A673 (cell line): ENCODE data around the gene HACE1. TPM values are rescaled to one million over a fixed set of nuclear protein-coding genes. Genes with fewer than 3 reads are reported as not detected.

Experiments used
- BruUV-seq: library from RNA; stranded (reverse); fragments of 400-500 nt; replicated peaks from 2 replicates; lab custom pipeline; 2021; lab: Mats Ljungman, UMichigan
- CTCF ChIA-PET: fragments of 300-600 bp; sonication (Branson Sonifier 250); formaldehyde crosslinking; loops from one replicate; lab custom pipeline; 2022; ENCODE audit warnings: antibody characterized with exemption; lab: Charles Lee
- POLR2A ChIA-PET: fragments of 300-600 bp; sonication (Branson Sonifier 250); formaldehyde crosslinking; loops from one replicate; lab custom pipeline; 2022; ENCODE audit warnings: antibody characterized with exemption; ENCODE audit not compliant: low non-redundant PET; lab: Charles Lee
- DNase-seq: peaks from one replicate; pipeline ENCODE4 v3.0.0-alpha.2; 2015; ENCODE audit warnings: low spot score
- H3K27ac ChIP-seq: fragments of 200-600 bp; sonication (generic); 2 replicates; pipeline ENCODE4 v1.5.1; 2016; ENCODE audit warnings: mixed run types, low read depth, mild to moderate bottlenecking, mixed read lengths, antibody characterized with exemption, low read length; ENCODE audit not compliant: poor library complexity, severe bottlenecking
- H3K27me3 ChIP-seq: fragments of 200-600 bp; sonication (generic); replicated peaks from 2 replicates; pipeline ENCODE4 v1.6.1; 2017; ENCODE audit warnings: mixed run types, low read depth, mild to moderate bottlenecking, mixed read lengths, antibody characterized with exemption, low read length; ENCODE audit not compliant: insufficient read depth, poor library complexity
- H3K36me3 ChIP-seq: fragments of 200-600 bp; sonication (generic); 2 replicates; pipeline ENCODE4 v1.6.1; 2016; ENCODE audit warnings: mixed run types, mild to moderate bottlenecking, mixed read lengths, antibody characterized with exemption, low read length; ENCODE audit not compliant: insufficient read depth, poor library complexity, severe bottlenecking
- H3K4me1 ChIP-seq: fragments of 200-600 bp; sonication (generic); 2 replicates; pipeline ENCODE4 v1.6.1; 2017; ENCODE audit warnings: mixed run types, mild to moderate bottlenecking, mixed read lengths, antibody characterized with exemption, low read length; ENCODE audit not compliant: insufficient read depth, poor library complexity, severe bottlenecking
- H3K4me3 ChIP-seq: fragments of 200-600 bp; sonication (generic); 2 replicates; pipeline ENCODE4 v1.5.1; 2016; ENCODE audit warnings: low read depth, mixed run types, mild to moderate bottlenecking, mixed read lengths, low read length; ENCODE audit not compliant: poor library complexity, severe bottlenecking
- H3K9me3 ChIP-seq: fragments of 200-600 bp; sonication (generic); 2 replicates; pipeline ENCODE4 v1.6.1; 2016; ENCODE audit warnings: mixed run types, low read depth, mild to moderate bottlenecking, mixed read lengths, antibody characterized with exemption, low read length; ENCODE audit not compliant: poor library complexity, severe bottlenecking
- CTCF ChIP-seq: fragments of 300-800, 200-600 bp; sonication (generic); conservative IDR thresholded peaks from 2 replicates; pipeline ENCODE4 v1.5.1; 2017; ENCODE audit warnings: low read depth, mild to moderate bottlenecking, antibody characterized with exemption, low read length, moderate library complexity, mixed read lengths
- EZH2 ChIP-seq: fragments of 200-600 bp; sonication (generic); IDR thresholded peaks from 2 replicates; pipeline ENCODE4 v1.6.1; 2017; ENCODE audit warnings: borderline replicate concordance, low read depth, mild to moderate bottlenecking, mixed read lengths, antibody characterized with exemption, low read length; ENCODE audit not compliant: poor library complexity, severe bottlenecking
- intact Hi-C: fragments of 100-400 bp; cut with micrococcal nuclease; formaldehyde crosslinking; loops from one replicate; pipeline ENCODE4 v1.10.0; 2022; ENCODE audit not compliant: unreplicated experiment
- total RNA-seq: library from RNA; stranded (reverse); gene quantifications from 2 replicates; pipeline ENCODE4 v1.2.3, GENCODE V29; 2021

HACE1 gene
- total RNA-seq, 1 experiment from 2014 or later, result 16.3 TPM

DNA sequence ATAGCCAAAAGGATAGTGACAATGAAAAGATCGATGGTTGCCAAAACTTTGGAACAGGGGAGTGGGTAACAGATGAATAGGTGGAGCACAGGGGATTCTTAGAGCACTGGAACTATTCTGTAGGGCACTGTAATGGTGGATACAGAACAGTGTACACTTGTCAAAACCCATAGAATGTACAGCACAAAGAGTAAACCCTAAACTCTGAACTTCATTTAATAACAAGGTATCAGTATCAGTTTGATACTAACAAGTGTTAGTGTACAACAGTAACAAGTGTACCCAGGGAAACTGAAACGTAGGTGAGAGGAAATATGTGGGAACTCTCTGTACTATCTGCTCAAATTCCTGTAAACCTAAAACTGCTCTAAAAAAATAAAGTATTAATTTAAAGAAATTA is 179.2 kb downstream of the HACE1 start:
- H3K27me3 ChIP-seq, result no peaks in the 10 kb centered on the region
- intact Hi-C loops, result loop anchor here (5.0 kb wide), 2 partner anchors 153 to 397 kb away; no protein-coding TSS in a partner anchor
- BruUV-seq, result no TSS peak
- TF ChIP-seq CTCF (no peak), EZH2 (no peak)
- H3K4me1 ChIP-seq, result no peaks in the 10 kb centered on the region
- H3K4me3 ChIP-seq, result no peak overlapping the region
- H3K27ac ChIP-seq, result no peak overlapping the region
- no peaks in the 10 kb centered on the region for H3K36me3 ChIP-seq
- CTCF ChIA-PET, result no interaction called here
- H3K9me3 ChIP-seq, result no peaks in the 10 kb centered on the region
- POLR2A ChIA-PET, result no interaction called here
- DNase-seq, result no peak

GRCh38 chr6:104679971-104680370 is 179.7 kb downstream of the HACE1 start:
- Histone ChIP-seq H3K4me3 (no peak overlapping the region), H3K27ac (no peak overlapping the region), H3K27me3 (no peaks in the 10 kb centered on the region), H3K9me3 (no peaks in the 10 kb centered on the region), H3K4me1 (no peaks in the 10 kb centered on the region), H3K36me3 (no peaks in the 10 kb centered on the region)
- TF ChIP-seq CTCF, result no peak
- TF ChIP-seq EZH2, result no peak
- no TSS peak for BruUV-seq
- intact Hi-C loops, result loop anchor here (5.0 kb wide), 2 partner anchors 153 to 397 kb away; no protein-coding TSS in a partner anchor
- POLR2A ChIA-PET, result no interaction called here
- no peak for DNase-seq
- CTCF ChIA-PET, result no interaction called here

Other genes with a start within 250 kb of the HACE1 start
- gene LIN28B, start 97.2 kb upstream of the HACE1 start, total RNA-seq, result 21.6 and 21.7 TPM in 2 replicates